Esophagus (tissue), 2 donors: ENCODE data around the gene OAS1. TPM values are rescaled to one million over a fixed set of nuclear protein-coding genes. Genes with fewer than 3 reads are reported as not detected.

Experiments
- H3K27ac ChIP-seq, 2 donors: one replicate each; pipeline ENCODE4 v1.5.1; 2013; ENCODE audit warnings: low read depth in 2 of 2, mild to moderate bottlenecking in 2 of 2, inconsistent platforms in 1 of 2, low read length in 1 of 2, moderate library complexity in 1 of 2
- H3K27me3 ChIP-seq, 2 donors: one replicate each; pipeline ENCODE4 v1.6.1; 2013; ENCODE audit warnings: low read length in 2 of 2, control low read depth in 1 of 2, mild to moderate bottlenecking in 1 of 2; ENCODE audit not compliant: insufficient read depth in 2 of 2, control insufficient read depth in 1 of 2
- H3K36me3 ChIP-seq, 2 donors: one replicate each; pipeline ENCODE4 v1.6.1; 2013; ENCODE audit warnings: low read length in 1 of 2; ENCODE audit not compliant: control insufficient read depth in 2 of 2, insufficient read depth in 2 of 2
- H3K4me1 ChIP-seq, 2 donors: one replicate each; pipeline ENCODE4 v1.6.1; 2013; ENCODE audit warnings: low read length in 1 of 2; ENCODE audit not compliant: control insufficient read depth in 2 of 2, insufficient read depth in 2 of 2
- H3K4me3 ChIP-seq, 2 donors: one replicate each; pipeline ENCODE4 v1.5.1; 2013; ENCODE audit warnings: low read length in 2 of 2, mild to moderate bottlenecking in 2 of 2, low read depth in 1 of 2, moderate library complexity in 1 of 2
- H3K9me3 ChIP-seq, 2 donors: one replicate each; pipeline ENCODE4 v1.6.1; 2013; ENCODE audit warnings: mild to moderate bottlenecking in 2 of 2, low read depth in 1 of 2, low read length in 1 of 2, moderate library complexity in 1 of 2; ENCODE audit not compliant: control insufficient read depth in 2 of 2, insufficient read depth in 1 of 2
- WGBS, 2 donors: extraction: QIAGEN DNeasy Blood & Tissue Kit; methylation state at CpG; one replicate each; pipeline ENCODE4 v1.1.7; 2013; 5-methylcytosine and 5-hydroxymethylcytosine counted together
- polyA plus RNA-seq, 2 donors: library from polyadenylated mRNA; stranded (reverse); fragments of 200-250 nt; gene quantifications; one replicate each; pipeline ENCODE4 v1.2.3, GENCODE V29; 2013
- donor health status: healthy with polysubstance abuse.
- donor health status: Bipolar disorder and iron deficiency.

Gene OAS1
- polyA plus RNA-seq, 2 donors = 47.9 to 58.6 TPM

- no peaks in the 10 kb centered on the region for H3K36me3 ChIP-seq
- no peak overlapping the region for H3K4me3 ChIP-seq
- H3K9me3 ChIP-seq = no peaks in the 10 kb centered on the region
- 38 to 39% methylated on average over 2 of the region's 2 CpGs for WGBS, 2 donors
- H3K27me3 ChIP-seq = no peaks in the 10 kb centered on the region
- H3K27ac ChIP-seq = no peak overlapping the region
- no peaks in the 10 kb centered on the region for H3K4me1 ChIP-seq
Measured at GRCh38 chr12:112892856-112893255, 13.9 kb upstream of the OAS1 start.

- Histone ChIP-seq H3K27ac (no peak overlapping the region), H3K4me1 (no peaks in the 10 kb centered on the region), H3K36me3 (no peaks in the 10 kb centered on the region), H3K4me3 (no peak overlapping the region), H3K9me3 (no peaks in the 10 kb centered on the region), H3K27me3 (no peaks in the 10 kb centered on the region)
Measured at GRCh38 chr12:112894128-112894527, 12.6 kb upstream of the OAS1 start.

GRCh38 chr12:112898380-112898779 lies 8.4 kb upstream of the OAS1 start:
- WGBS, 2 donors = 87 to 92% methylated on average over 6 of the region's 6 CpGs
- no peaks in the 10 kb centered on the region for H3K4me1 ChIP-seq
- no peak overlapping the region for H3K4me3 ChIP-seq
- H3K27me3 ChIP-seq = no peaks in the 10 kb centered on the region
- H3K36me3 ChIP-seq = no peaks in the 10 kb centered on the region
- H3K27ac ChIP-seq = no peak overlapping the region
- H3K9me3 ChIP-seq = no peaks in the 10 kb centered on the region

- no peaks in the 10 kb centered on the region for H3K36me3 ChIP-seq
- H3K4me3 ChIP-seq = no peak overlapping the region
- 85 to 87% methylated on average over 11 of the region's 11 CpGs for WGBS, 2 donors
- H3K27ac ChIP-seq = peak overlapping the region in 1 of 2 donors; percentile 36
- H3K27me3 ChIP-seq = no peaks in the 10 kb centered on the region
- no peaks in the 10 kb centered on the region for H3K9me3 ChIP-seq
- H3K4me1 ChIP-seq = peaks cover 0 to 4% of the 10 kb centered on the region in 2 donors
Measured at GRCh38 chr12:112900298-112901145, 6.2 kb upstream of the OAS1 start.

- H3K4me1 ChIP-seq = peaks cover 0 to 5% of the 10 kb centered on the region in 2 donors
- H3K4me3 ChIP-seq = no peak overlapping the region
- no peaks in the 10 kb centered on the region for H3K27me3 ChIP-seq
- H3K9me3 ChIP-seq = no peaks in the 10 kb centered on the region
- peak overlapping the region in 1 of 2 donors; percentile 13 for H3K27ac ChIP-seq
- WGBS, 2 donors = 79 to 92% methylated on average over 2 of the region's 2 CpGs
- H3K36me3 ChIP-seq = no peaks in the 10 kb centered on the region
Measured at GRCh38 chr12:112901271-112901670, 5.5 kb upstream of the OAS1 start.

- Histone ChIP-seq H3K4me3 (no peak overlapping the region), H3K27ac (no peak overlapping the region), H3K27me3 (no peaks in the 10 kb centered on the region), H3K9me3 (no peaks in the 10 kb centered on the region), H3K36me3 (peaks cover 0 to 3% of the 10 kb centered on the region in 2 donors), H3K4me1 (peaks cover 0 to 9% of the 10 kb centered on the region in 2 donors)
Measured at GRCh38 chr12:112904571-112904970, 2.2 kb upstream of the OAS1 start.

GRCh38 chr12:112905451-112906089 lies 1.2 kb upstream of the OAS1 start:
- Histone ChIP-seq H3K36me3 (peaks cover 0 to 3% of the 10 kb centered on the region in 2 donors), H3K27me3 (no peaks in the 10 kb centered on the region), H3K27ac (peak overlapping the region; percentile 50 to 59), H3K4me1 (peaks cover 0 to 9% of the 10 kb centered on the region in 2 donors), H3K9me3 (no peaks in the 10 kb centered on the region), H3K4me3 (no peak overlapping the region)
- WGBS, 2 donors = 77 to 79% methylated on average over 4 of the region's 4 CpGs

- H3K4me1 ChIP-seq = peaks cover 0 to 9% of the 10 kb centered on the region in 2 donors
- no peaks in the 10 kb centered on the region for H3K27me3 ChIP-seq
- H3K36me3 ChIP-seq = peaks cover 0 to 3% of the 10 kb centered on the region in 2 donors
- H3K4me3 ChIP-seq = peak overlapping the region; percentile 50 to 67
- peak overlapping the region; percentile 67 to 95 for H3K27ac ChIP-seq
- whole genome bisulfite sequencing, 2 donors = 50 to 52% methylated on average over 7 of the region's 7 CpGs
- no peaks in the 10 kb centered on the region for H3K9me3 ChIP-seq
Measured at GRCh38 chr12:112907415-112908157, 824 bp downstream of the OAS1 start.

GRCh38 chr12:112908548-112908947 lies 1.8 kb downstream of the OAS1 start:
- Histone ChIP-seq H3K4me3 (peak overlapping the region; percentile 12 to 67), H3K27ac (peak overlapping the region in 1 of 2 donors; percentile 6), H3K27me3 (no peaks in the 10 kb centered on the region), H3K4me1 (peaks cover 0 to 9% of the 10 kb centered on the region in 2 donors), H3K9me3 (no peaks in the 10 kb centered on the region), H3K36me3 (peaks cover 0 to 3% of the 10 kb centered on the region in 2 donors)
- WGBS, 2 donors = 59 to 73% methylated on average over 12 of the region's 12 CpGs
